Breast epithelium (tissue), 4 donors: Measurements from ENCODE around the gene ATP11C. TPM values are rescaled to one million over a fixed set of nuclear protein-coding genes. Genes with fewer than 3 reads are reported as not detected.

Experiments
- DNase-seq, 2 donors: peaks; one replicate each; pipeline ENCODE4 v3.0.0-alpha.2; 2019; ENCODE audit warnings: low spot score in 2 of 2
- H3K27ac ChIP-seq, 2 donors: fragments of 200-600 bp; sonication (generic) in 1 of 2; one replicate each; pipeline ENCODE4 v1.5.1; 2016 to 2019; ENCODE audit warnings: mild to moderate bottlenecking in 1 of 2
- H3K27me3 ChIP-seq, 2 donors: fragments of 200-600 bp; sonication (generic) in 1 of 2; one replicate each; pipeline versions ENCODE4 v1.5.1 to v1.6.0; 2017 to 2019; ENCODE audit warnings: control low read depth in 1 of 2, mild to moderate bottlenecking in 1 of 2
- H3K36me3 ChIP-seq: fragments of 200-600 bp; one replicate; pipeline ENCODE4 v1.5.1; 2019
- H3K4me1 ChIP-seq, 2 donors: fragments of 200-600 bp; sonication (generic); one replicate each; pipeline ENCODE4 v1.5.1; 2016 to 2019; ENCODE audit warnings: control low read depth in 1 of 2
- H3K4me3 ChIP-seq, 3 donors: fragments of 200-600 bp; sonication (generic); 1 replicate in 2 of 3; 2 replicates in 1 of 3; pipeline ENCODE4 v1.5.1; 2016 to 2019; ENCODE audit warnings: mild to moderate bottlenecking in 3 of 3, moderate library complexity in 2 of 3
- H3K9me3 ChIP-seq, 2 donors: fragments of 200-600 bp; sonication (generic) in 1 of 2; one replicate each; pipeline ENCODE4 v1.5.1; 2016 to 2019; ENCODE audit warnings: control low read depth in 1 of 2
- POLR2A ChIP-seq: fragments of 450-650 bp; IDR thresholded peaks from one replicate; pipeline ENCODE4 v1.6.1; 2016; ENCODE audit warnings: antibody characterized with exemption, mild to moderate bottlenecking, moderate library complexity
- POLR2AphosphoS5 ChIP-seq, 3 donors: sonication (generic); formaldehyde crosslinking; IDR thresholded peaks; one replicate each; pipeline ENCODE4 v1.6.1; 2017; ENCODE audit warnings: antibody characterized with exemption in 3 of 3
- intact Hi-C: fragments of 100-400 bp; cut with DNase I; formaldehyde crosslinking; loops from one replicate; pipeline ENCODE4 v1.15.1; 2023; ENCODE audit warnings: low total_unique reads
- total RNA-seq, 3 donors: library from RNA; depleted of rRNA; stranded (reverse); fragments of >200 nt; gene quantifications; one replicate each; pipeline ENCODE4 v1.1.0, GENCODE V29; 2016
- TF ChIP-seq, protein P1 (sequence below), 3 donors: fragments of 450-650 bp; IDR thresholded peaks; one replicate each; pipeline ENCODE4 v1.5.1; 2016 to 2017; ENCODE audit warnings: antibody characterized with exemption in 3 of 3, mild to moderate bottlenecking in 3 of 3, moderate library complexity in 3 of 3

ATP11C gene
- total RNA-seq, 3 donors from 2014 or later = 32.5 to 42.4 (median 34.1) TPM

DNA sequence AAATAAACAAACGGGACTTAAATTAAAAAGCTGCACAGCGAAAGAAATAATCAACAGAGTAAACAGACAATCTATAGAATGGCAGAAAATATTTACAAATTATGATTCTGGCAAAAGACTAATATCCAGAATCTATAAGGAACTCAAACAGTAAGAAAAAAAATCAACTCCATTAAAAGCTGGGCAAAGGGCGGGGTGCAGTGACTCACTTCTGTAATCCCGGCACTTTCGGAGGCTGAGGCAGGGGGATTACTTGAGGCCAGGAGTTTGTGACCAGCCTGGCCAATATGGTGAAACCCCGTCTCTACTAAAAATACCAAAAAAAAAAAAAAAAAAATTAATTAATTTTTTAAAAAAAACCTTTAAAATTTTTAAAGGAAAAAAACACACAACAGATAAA is 109.0 kb downstream of the ATP11C start:
- Histone ChIP-seq H3K4me3 (no peak overlapping the region), H3K9me3 (no peaks in the 10 kb centered on the region), H3K4me1 (no peaks in the 10 kb centered on the region), H3K36me3 (no peaks in the 10 kb centered on the region), H3K27ac (no peak overlapping the region), H3K27me3 (peaks cover 0 to 4% of the 10 kb centered on the region in 2 donors)
- TF ChIP-seq, protein P1, sequence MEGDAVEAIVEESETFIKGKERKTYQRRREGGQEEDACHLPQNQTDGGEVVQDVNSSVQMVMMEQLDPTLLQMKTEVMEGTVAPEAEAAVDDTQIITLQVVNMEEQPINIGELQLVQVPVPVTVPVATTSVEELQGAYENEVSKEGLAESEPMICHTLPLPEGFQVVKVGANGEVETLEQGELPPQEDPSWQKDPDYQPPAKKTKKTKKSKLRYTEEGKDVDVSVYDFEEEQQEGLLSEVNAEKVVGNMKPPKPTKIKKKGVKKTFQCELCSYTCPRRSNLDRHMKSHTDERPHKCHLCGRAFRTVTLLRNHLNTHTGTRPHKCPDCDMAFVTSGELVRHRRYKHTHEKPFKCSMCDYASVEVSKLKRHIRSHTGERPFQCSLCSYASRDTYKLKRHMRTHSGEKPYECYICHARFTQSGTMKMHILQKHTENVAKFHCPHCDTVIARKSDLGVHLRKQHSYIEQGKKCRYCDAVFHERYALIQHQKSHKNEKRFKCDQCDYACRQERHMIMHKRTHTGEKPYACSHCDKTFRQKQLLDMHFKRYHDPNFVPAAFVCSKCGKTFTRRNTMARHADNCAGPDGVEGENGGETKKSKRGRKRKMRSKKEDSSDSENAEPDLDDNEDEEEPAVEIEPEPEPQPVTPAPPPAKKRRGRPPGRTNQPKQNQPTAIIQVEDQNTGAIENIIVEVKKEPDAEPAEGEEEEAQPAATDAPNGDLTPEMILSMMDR (IDR thresholded peaks at IDR 0.05) = no peak
- TF ChIP-seq POLR2A (no peak), POLR2AphosphoS5 (IDR thresholded peaks at IDR 0.05) (no peak)
- no peak for DNase-seq
- intact Hi-C loops = no loop called here

DNA sequence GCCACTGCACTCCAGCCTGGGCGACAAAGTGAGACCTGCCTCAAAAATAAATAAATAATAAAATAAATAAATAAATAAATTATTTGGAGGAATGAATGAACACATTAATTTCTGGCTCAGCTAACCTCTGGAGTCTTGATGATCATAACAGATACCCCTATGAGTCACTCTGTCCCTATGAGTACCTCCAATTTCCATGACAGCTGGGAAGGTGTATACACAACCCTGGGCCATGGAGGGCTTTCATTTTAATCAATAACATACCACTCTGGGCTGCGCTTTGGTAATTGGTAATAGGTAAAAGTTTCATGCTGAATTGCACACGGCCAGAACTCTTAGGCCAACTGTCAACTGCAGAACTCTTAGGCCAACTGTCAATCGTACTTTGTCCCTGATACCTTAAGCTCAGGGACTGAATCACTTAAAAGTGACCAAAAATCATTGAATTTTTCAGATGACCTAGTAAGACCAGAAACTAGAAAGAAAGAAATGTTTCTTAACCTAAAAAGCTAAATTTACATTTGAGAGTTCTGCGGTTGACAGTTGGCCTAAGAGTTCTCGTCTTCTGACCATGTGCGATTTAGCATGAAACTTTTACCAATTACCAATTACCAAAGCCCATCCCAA is 112.4 kb downstream of the ATP11C start:
- no peaks in the 10 kb centered on the region for H3K4me1 ChIP-seq
- H3K27me3 ChIP-seq = no peaks in the 10 kb centered on the region
- intact Hi-C loops = no loop called here
- no peak for DNase-seq
- H3K9me3 ChIP-seq = no peaks in the 10 kb centered on the region
- H3K27ac ChIP-seq = no peak overlapping the region
- H3K4me3 ChIP-seq = no peak overlapping the region
- no peaks in the 10 kb centered on the region for H3K36me3 ChIP-seq
- no peak for TF ChIP-seq POLR2A
- TF ChIP-seq, protein P1 (IDR thresholded peaks at IDR 0.05) = no peak
- no peak for TF ChIP-seq POLR2AphosphoS5 (IDR thresholded peaks at IDR 0.05)

DNA sequence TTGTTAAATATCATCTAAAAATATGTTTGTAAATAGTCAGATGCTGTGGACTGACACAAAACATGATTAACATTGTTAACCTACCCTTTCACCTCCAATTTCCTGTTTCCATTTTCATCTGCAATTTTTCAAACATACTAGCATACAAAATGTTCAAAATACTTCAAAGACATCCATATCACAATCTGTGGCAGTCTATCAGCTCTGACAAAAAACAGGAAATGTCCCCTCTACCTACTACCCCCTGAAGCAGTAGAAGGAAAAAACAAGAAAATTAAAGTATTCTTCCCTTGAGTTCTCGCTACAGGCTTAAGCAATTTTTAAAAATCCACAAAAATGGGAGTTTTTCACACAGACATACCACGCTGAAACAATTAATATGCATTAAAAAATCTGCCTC is 116.6 kb downstream of the ATP11C start:
- H3K27ac ChIP-seq = no peak overlapping the region
- H3K4me3 ChIP-seq = no peak overlapping the region
- intact Hi-C loops = no loop called here
- DNase-seq = no peak
- H3K36me3 ChIP-seq = no peaks in the 10 kb centered on the region
- no peaks in the 10 kb centered on the region for H3K4me1 ChIP-seq
- H3K27me3 ChIP-seq = no peaks in the 10 kb centered on the region
- no peak for TF ChIP-seq POLR2AphosphoS5 (IDR thresholded peaks at IDR 0.05)
- TF ChIP-seq, protein P1 (IDR thresholded peaks at IDR 0.05) = no peak
- no peak for TF ChIP-seq POLR2A
- H3K9me3 ChIP-seq = no peaks in the 10 kb centered on the region

DNA sequence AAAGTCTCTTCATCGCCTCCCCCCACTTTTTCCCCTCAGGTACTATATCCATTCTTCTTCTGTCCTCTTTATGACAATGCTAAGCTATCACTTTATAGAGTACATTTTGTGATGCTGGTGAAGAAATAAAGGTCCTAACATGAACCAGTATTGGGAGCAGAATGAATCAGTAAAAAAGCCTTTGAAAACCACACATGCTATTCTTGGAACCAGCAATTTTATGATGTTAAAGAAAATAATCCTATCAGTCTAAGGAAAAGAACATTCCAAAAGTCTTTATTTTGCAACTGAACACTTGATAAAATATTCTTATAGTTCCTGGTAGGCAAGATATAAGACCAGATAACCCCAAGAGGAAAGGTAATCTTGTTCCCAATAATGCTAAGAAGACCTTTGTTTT is 117.1 kb downstream of the ATP11C start:
- Histone ChIP-seq H3K9me3 (no peaks in the 10 kb centered on the region), H3K36me3 (no peaks in the 10 kb centered on the region), H3K4me1 (no peaks in the 10 kb centered on the region), H3K27me3 (no peaks in the 10 kb centered on the region), H3K27ac (no peak overlapping the region), H3K4me3 (no peak overlapping the region)
- no peak for TF ChIP-seq POLR2AphosphoS5 (IDR thresholded peaks at IDR 0.05)
- TF ChIP-seq, protein P1 (IDR thresholded peaks at IDR 0.05) = no peak
- TF ChIP-seq POLR2A = no peak
- DNase-seq = no peak
- intact Hi-C loops = no loop called here

DNA sequence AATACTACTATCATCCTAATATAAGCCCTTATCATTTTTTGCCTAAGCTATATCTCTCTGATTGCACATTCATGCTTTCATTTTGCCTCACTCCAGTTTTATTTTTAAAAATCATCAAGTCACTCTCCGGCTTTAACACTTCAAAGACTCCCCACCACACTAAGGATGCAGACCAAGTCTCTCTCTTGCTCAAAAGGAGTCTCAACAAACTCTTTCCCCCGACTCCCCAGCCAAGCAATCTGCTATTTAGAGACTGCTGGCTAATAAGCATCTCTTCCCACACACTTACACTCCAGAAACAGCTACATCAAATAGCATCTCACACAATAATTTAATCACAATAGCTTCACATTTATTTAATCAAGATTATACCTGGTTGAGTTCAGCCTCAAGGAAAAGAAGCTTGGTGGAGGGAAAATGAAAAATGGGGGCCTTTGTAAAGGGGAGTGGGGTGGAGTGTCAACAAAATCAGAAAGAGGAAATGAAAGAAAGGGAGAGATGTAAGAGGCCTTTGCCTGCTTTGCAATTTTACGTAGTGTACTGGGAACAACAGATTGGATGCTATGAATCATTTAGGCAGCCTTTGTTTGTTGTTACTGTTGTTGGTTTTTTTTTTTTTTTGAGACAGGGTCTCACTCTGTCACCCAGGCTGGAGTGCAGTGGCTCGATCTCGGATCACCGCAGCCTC is 120.8 kb downstream of the ATP11C start:
- no peak overlapping the region for H3K27ac ChIP-seq
- intact Hi-C loops = no loop called here
- DNase-seq = no peak
- no peaks in the 10 kb centered on the region for H3K9me3 ChIP-seq
- no peak overlapping the region for H3K4me3 ChIP-seq
- no peaks in the 10 kb centered on the region for H3K4me1 ChIP-seq
- H3K27me3 ChIP-seq = peaks cover 0 to 6% of the 10 kb centered on the region in 2 donors
- TF ChIP-seq, protein P1 (IDR thresholded peaks at IDR 0.05) = no peak
- TF ChIP-seq POLR2A = no peak
- no peak for TF ChIP-seq POLR2AphosphoS5 (IDR thresholded peaks at IDR 0.05)
- H3K36me3 ChIP-seq = no peaks in the 10 kb centered on the region
